HG02884 (cell line): Measurements from ENCODE around the gene MAGEA2.
"Not testable (repeated sequence)": the region's sequence is repeated elsewhere in the genome, so short reads cannot be mapped to it uniquely, and the experiment has no call there.

Experiments
- ATAC-seq: cut with Tn5 transposase; IDR thresholded peaks from one replicate; pipeline ENCODE4 v1.9.1; 2021; ENCODE audit warnings: mild to moderate bottlenecking, moderate library complexity; ENCODE audit not compliant: unreplicated experiment

The MAGEA2 gene

GRCh38 chrX:152713195-152713594, 40.4 kb downstream of the MAGEA2 start:
- not testable (repeated sequence) for ATAC-seq

- not testable (repeated sequence) for ATAC-seq
These were observed 44.5 kb downstream of the MAGEA2 start, which contains the start of gene CSAG2 for GRCh38 chrX:152709173-152709572. Gene CSAG2 (minus strand): TSS chrX:152709273. CDS start chrX:152709112, 161 bp downstream.

GRCh38 chrX:152706500-152706899, 47.1 kb downstream of the MAGEA2 start:
- not testable (repeated sequence) for ATAC-seq

- ATAC-seq, result not testable (repeated sequence)
These were observed 53.3 kb downstream of the MAGEA2 start for GRCh38 chrX:152700390-152700789.
